Astrocyte of the spinal cord (primary cell): ENCODE results near the gene MAMDC4.
"Not testable (repeated sequence)": the region's sequence is repeated elsewhere in the genome, so short reads cannot be mapped to it uniquely, and the experiment has no call there.

Experiments used
- DNase-seq: peaks from one replicate; pipeline ENCODE4 v3.0.0; 2011; ENCODE audit warnings: low read depth, low spot score
- H3K4me3 ChIP-seq: 2 replicates; pipeline ENCODE4 v1.5.1; 2011; ENCODE audit warnings: low read depth, mild to moderate bottlenecking, low read length, moderate library complexity
- in situ Hi-C: cut with HindIII; loops from 2 replicates; pipeline ENCODE4 v1.10.0; 2017; ENCODE audit warnings: low sequenced_read_pairs
- TF ChIP-seq, protein P1 (sequence below): IDR thresholded peaks from 2 replicates; pipeline ENCODE4 v1.5.1; 2012; ENCODE audit warnings: low read depth, mild to moderate bottlenecking, low read length, inconsistent platforms

The MAMDC4 gene

DNA sequence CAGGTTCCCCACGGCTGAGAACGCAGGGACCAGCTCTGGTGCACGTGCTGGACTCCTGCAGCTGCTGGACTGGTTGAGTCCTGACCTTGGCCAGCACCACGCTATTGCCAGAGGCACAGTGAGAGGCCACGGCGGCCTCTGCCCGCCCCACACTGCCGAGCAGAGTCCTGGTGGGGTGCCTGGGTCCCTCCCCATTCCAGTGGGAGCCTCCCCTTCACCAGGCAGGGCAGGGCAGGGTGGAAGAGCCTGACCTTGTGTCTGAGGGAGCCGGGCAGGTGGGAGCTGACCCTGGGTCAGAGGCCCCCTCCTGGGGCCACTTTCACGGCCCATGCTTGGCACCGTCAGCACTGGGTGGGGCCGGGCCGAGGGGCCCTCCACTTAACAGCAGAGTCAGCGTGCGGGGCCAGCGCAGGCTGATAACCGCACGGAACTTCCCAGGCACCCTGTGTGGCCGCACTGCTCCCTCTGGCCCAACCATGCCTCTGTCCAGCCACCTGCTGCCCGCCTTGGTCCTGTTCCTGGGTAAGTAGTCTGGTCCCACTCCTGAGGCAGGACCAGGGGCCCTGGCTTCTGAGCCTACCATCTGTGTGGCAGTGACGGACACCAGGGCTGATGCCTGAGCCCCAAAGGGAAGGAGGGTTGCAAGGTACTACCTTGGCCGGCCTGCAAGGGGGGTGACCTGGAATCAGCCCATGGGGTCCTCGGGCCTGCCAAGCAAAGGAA, at the start of gene MAMDC4:
Gene MAMDC4 (plus strand): TSS at position 406 of the 723 bp plus-strand sequence. CDS start 71 bp downstream, at position 477.
- TF ChIP-seq, protein P1, sequence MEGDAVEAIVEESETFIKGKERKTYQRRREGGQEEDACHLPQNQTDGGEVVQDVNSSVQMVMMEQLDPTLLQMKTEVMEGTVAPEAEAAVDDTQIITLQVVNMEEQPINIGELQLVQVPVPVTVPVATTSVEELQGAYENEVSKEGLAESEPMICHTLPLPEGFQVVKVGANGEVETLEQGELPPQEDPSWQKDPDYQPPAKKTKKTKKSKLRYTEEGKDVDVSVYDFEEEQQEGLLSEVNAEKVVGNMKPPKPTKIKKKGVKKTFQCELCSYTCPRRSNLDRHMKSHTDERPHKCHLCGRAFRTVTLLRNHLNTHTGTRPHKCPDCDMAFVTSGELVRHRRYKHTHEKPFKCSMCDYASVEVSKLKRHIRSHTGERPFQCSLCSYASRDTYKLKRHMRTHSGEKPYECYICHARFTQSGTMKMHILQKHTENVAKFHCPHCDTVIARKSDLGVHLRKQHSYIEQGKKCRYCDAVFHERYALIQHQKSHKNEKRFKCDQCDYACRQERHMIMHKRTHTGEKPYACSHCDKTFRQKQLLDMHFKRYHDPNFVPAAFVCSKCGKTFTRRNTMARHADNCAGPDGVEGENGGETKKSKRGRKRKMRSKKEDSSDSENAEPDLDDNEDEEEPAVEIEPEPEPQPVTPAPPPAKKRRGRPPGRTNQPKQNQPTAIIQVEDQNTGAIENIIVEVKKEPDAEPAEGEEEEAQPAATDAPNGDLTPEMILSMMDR = no peak
- no peak for DNase-seq
- in situ Hi-C loops = no loop called here
- H3K4me3 ChIP-seq = no peak within 1 kb of the TSS

DNA sequence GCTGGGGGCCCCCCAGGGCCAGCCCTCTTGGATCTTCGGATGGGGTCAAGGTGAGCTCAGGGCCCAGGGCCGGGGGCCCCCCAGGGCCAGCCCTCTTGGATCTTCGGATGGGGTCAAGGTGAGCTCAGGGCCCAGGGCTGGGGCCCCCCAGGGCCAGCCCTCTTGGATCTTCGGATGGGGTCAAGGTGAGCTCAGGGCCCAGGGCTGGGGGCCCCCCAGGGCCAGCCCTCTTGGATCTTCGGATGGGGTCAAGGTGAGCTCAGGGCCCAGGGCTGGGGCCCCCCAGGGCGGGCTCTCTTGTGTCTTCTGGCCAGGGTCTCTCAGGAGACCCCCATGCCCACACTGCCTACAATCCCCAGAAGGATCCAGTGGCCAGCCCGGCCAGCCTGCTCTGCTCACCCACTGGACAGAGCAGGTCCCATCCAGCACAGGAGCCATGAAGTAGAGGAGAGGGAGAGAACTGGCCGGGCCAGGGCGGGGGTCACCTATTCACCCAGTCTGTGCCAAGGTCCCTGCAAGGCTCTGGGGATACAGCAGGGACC, 49.1 kb upstream of the MAMDC4 start:
- H3K4me3 ChIP-seq = not testable (repeated sequence)

DNA sequence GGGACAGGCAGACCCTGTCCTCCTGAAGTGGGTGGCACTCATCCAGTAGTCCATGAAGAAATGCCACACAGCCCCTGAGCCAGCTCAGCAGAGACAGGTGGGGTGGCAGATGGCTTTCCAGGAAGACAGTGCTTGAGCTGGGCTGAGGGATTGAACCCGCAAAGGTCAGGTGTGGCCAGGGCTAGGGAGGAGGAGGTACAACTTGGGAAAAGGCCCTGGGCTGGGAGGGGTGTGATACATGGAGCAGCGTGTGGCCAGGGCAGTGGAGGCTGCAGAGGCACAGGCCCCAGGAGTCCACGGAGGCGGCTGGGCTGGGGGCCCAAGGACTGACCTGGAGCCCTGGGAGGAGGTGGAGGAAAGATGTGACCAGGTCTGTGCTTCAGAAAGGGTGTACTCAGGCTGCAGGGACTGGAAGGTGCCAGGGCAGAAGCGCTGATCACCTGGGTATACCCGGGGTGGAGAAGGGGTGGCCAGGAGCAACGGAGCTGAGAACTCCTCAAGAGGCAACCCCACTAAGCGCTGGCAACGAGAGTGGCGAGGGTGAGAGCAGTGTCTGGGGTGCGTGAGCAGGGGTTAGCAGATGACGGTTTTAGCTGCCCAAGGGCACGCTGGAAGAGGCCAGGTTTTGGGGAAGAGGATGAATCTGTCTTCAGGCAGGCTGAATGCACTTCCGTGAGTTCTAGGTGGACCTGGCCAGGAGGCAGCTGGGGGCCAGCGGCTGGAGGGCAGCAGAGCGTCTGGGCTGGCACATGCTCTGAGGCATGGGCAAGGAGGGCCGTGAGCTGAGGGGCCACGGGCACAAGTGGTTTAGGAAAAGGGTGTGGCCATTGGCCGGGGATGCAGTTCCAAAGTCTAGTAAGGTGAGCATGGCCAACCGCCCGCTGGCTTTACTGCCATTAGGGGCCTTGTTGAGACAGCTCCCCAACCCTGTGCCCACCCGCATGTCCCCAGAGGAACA, 48.3 kb upstream of the MAMDC4 start:
- no peak for DNase-seq
- in situ Hi-C loops = no loop called here
- no peak overlapping the region for H3K4me3 ChIP-seq
- TF ChIP-seq, protein P1 = no peak

More for the DNA sequence above, 49.1 kb upstream of the MAMDC4 start:
- in situ Hi-C loops, DNase-seq: not testable (repeated sequence)

DNA sequence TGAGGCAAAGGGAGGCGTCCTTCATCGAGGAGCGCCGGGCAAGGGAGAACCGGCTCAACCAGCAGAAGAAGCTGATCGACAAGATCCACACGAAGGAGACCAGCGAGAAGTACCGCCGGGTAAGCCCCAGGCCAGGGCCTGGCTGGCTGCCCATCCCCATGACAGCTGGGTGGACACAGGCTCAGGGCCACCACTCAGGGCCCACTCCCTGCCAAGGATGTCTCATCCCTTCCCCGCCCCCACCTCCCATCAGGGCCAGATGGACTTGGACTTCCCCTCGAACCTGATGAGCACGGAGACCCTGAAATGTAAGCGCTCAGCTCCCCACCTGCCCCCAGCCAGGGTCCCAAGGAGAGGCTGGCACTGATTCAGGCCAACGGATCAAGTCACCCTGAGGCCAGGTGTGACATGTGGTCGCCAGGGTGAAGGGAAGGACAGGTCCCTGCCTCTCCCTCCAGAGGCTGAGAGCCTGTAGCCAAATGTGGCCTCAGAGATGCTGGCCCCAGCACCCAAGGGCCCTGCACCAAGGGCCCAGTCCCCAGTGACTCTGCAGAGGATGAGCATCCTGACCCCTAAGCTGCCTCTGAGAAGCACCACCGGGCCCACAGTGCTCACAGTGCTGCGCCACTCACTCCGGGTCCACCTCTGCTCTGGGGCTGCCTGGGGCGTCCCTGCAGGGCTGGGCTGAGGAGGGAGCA, 47.5 kb upstream of the MAMDC4 start:
- in situ Hi-C loops = no loop called here
- H3K4me3 ChIP-seq = no peak overlapping the region
- DNase-seq = no peak
- TF ChIP-seq, protein P1 = no peak

DNA sequence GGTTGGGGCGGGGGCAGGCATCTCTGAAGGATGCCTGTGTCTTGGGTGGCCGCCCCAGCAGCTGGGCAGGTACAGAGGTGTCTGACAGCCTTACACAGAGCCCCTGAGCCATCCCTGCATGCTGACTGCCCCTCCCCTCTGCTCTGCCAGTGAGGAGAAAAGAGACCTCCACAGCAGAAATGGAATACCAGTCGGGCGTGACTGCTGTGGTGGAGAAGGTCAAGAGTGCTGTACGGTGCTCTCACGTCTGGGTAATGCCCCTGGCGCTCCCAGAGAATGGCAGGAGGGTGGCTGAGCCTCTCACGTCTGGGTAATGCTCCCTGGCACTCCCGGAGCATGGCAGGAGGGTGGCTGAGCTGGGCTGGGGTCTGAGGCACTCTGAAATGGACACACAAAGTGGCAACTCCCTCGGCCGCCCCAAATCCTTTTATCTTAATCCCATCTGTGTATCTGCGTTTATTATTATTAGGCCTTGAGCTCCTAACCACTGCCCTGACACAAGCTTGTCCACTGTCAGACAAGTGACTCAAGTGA, 46.9 kb upstream of the MAMDC4 start:
- in situ Hi-C loops = no loop called here
- TF ChIP-seq, protein P1 = no peak
- no peak for DNase-seq
- no peak overlapping the region for H3K4me3 ChIP-seq

DNA sequence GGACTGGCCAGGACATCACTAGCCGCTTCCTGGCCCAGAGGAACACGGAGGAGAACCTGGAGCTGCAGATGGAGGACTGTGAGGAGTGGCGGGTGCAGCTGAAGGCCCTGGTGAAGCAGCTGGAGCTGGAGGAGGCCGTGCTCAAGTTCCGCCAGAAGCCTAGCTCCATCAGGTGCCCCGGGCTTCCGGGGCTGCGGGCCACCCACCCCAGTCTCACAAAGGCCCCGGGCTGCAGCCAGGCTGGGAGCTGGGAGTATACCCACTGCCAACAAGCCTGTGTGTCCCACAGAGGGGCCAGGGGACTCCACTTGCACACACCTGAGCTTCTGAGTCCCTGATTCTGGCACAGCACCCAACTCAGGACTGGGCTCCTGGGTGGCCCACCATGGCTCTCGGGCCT, 46.1 kb upstream of the MAMDC4 start:
- H3K4me3 ChIP-seq = no peak overlapping the region
- TF ChIP-seq, protein P1 = no peak
- DNase-seq = no peak
- in situ Hi-C loops = no loop called here
